Skeletal muscle tissue (tissue), 4 donors: ENCODE measurements around the gene TENT5C. TPM values are rescaled to one million over a fixed set of nuclear protein-coding genes. Genes with fewer than 3 reads are reported as not detected.

Source experiments
- H3K27ac ChIP-seq: one replicate; pipeline ENCODE4 v1.7.0; 2013; ENCODE audit warnings: mild to moderate bottlenecking, low read depth, low read length, inconsistent platforms
- H3K27me3 ChIP-seq, 3 donors: one replicate each; pipeline ENCODE4 v1.7.0; 2013; ENCODE audit warnings: low read length in 3 of 3; ENCODE audit not compliant: control insufficient read depth in 3 of 3, insufficient read depth in 3 of 3
- H3K36me3 ChIP-seq, 3 donors: one replicate each; pipeline ENCODE4 v1.7.0; 2013; ENCODE audit warnings: low read length in 3 of 3; ENCODE audit not compliant: control insufficient read depth in 3 of 3, insufficient read depth in 3 of 3
- H3K4me1 ChIP-seq, 3 donors: one replicate each; pipeline ENCODE4 v1.7.0; 2013; ENCODE audit warnings: low read length in 3 of 3, mild to moderate bottlenecking in 3 of 3; ENCODE audit not compliant: control insufficient read depth in 3 of 3, insufficient read depth in 3 of 3
- H3K4me3 ChIP-seq, 3 donors: one replicate each; pipeline ENCODE4 v1.7.0; 2013; ENCODE audit warnings: low read length in 3 of 3
- H3K9ac ChIP-seq, 3 donors: one replicate each; pipeline ENCODE4 v1.7.0; 2013; ENCODE audit warnings: low read length in 3 of 3, mild to moderate bottlenecking in 3 of 3, moderate library complexity in 2 of 3, low read depth in 1 of 3
- H3K9me3 ChIP-seq, 3 donors: one replicate each; pipeline ENCODE4 v1.7.0; 2013; ENCODE audit warnings: low read length in 3 of 3; ENCODE audit not compliant: control insufficient read depth in 3 of 3
- total RNA-seq: library from RNA; depleted of rRNA; stranded (reverse); fragments of >200 nt; gene quantifications from one replicate; pipeline ENCODE4 v1.2.3, GENCODE V29; 2014
- donor health status: Osteomylitis.

The TENT5C gene
- total RNA-seq, 1 donor from 2014 or later: 48.0 TPM

- Histone ChIP-seq H3K9me3 (no peaks in the 10 kb centered on the region), H3K9ac (peak overlapping the region in 2 of 3 donors; percentile 16 to 41), H3K27ac (peak overlapping the region; percentile 26), H3K27me3 (no peaks in the 10 kb centered on the region), H3K36me3 (no peaks in the 10 kb centered on the region), H3K4me1 (peaks cover 37 to 52% (median 44%) of the 10 kb centered on the region in 3 donors), H3K4me3 (peak overlapping the region in 1 of 3 donors; percentile 25)
Measured at GRCh38 chr1:117632269-117633067, 26.6 kb downstream of the TENT5C start.

- Histone ChIP-seq H3K4me1 (peaks cover 37 to 50% (median 40%) of the 10 kb centered on the region in 3 donors), H3K4me3 (peak overlapping the region in 2 of 3 donors; percentile 45 to 47), H3K36me3 (no peaks in the 10 kb centered on the region), H3K27ac (peak overlapping the region; percentile 26), H3K9ac (peak overlapping the region in 2 of 3 donors; percentile 16 to 41), H3K27me3 (no peaks in the 10 kb centered on the region), H3K9me3 (no peaks in the 10 kb centered on the region)
Measured at GRCh38 chr1:117633068-117633345, 27.2 kb downstream of the TENT5C start.

GRCh38 chr1:117633423-117633822 lies 27.6 kb downstream of the TENT5C start:
- Histone ChIP-seq H3K4me3 (peak overlapping the region in 2 of 3 donors; percentile 45 to 47), H3K27ac (peak overlapping the region; percentile 26), H3K27me3 (no peaks in the 10 kb centered on the region), H3K9me3 (no peaks in the 10 kb centered on the region), H3K36me3 (no peaks in the 10 kb centered on the region), H3K9ac (peak overlapping the region in 1 of 3 donors; percentile 41), H3K4me1 (peaks cover 35 to 50% (median 40%) of the 10 kb centered on the region in 3 donors)

GRCh38 chr1:117633936-117634335 lies 28.1 kb downstream of the TENT5C start:
- no peak overlapping the region for H3K27ac ChIP-seq

GRCh38 chr1:117634631-117635030 lies 28.8 kb downstream of the TENT5C start:
- no peak overlapping the region for H3K9ac ChIP-seq
- H3K9me3 ChIP-seq: no peaks in the 10 kb centered on the region
- no peaks in the 10 kb centered on the region for H3K36me3 ChIP-seq
- no peak overlapping the region for H3K27ac ChIP-seq
- peaks cover 35 to 45% (median 40%) of the 10 kb centered on the region in 3 donors for H3K4me1 ChIP-seq
- H3K4me3 ChIP-seq: no peak overlapping the region
- H3K27me3 ChIP-seq: no peaks in the 10 kb centered on the region

More at GRCh38 chr1:117633936-117634335, 28.1 kb downstream of the TENT5C start:
- Histone ChIP-seq H3K4me3 (no peak overlapping the region), H3K36me3 (no peaks in the 10 kb centered on the region), H3K4me1 (peaks cover 35 to 48% (median 40%) of the 10 kb centered on the region in 3 donors), H3K9me3 (no peaks in the 10 kb centered on the region), H3K27me3 (no peaks in the 10 kb centered on the region), H3K9ac (peak overlapping the region in 1 of 3 donors; percentile 45)

GRCh38 chr1:117635805-117636204 lies 30.0 kb downstream of the TENT5C start:
- Histone ChIP-seq H3K9me3 (no peaks in the 10 kb centered on the region), H3K4me1 (peaks cover 33 to 40% (median 34%) of the 10 kb centered on the region in 3 donors), H3K36me3 (no peaks in the 10 kb centered on the region), H3K4me3 (no peak overlapping the region), H3K27me3 (no peaks in the 10 kb centered on the region), H3K27ac (no peak overlapping the region), H3K9ac (no peak overlapping the region)

GRCh38 chr1:117636637-117637425 lies 31.0 kb downstream of the TENT5C start:
- H3K9me3 ChIP-seq: no peaks in the 10 kb centered on the region

GRCh38 chr1:117638141-117638540 lies 32.3 kb downstream of the TENT5C start:
- no peaks in the 10 kb centered on the region for H3K36me3 ChIP-seq
- H3K4me1 ChIP-seq: peaks cover 10 to 16% (median 13%) of the 10 kb centered on the region in 3 donors
- no peak overlapping the region for H3K9ac ChIP-seq
- H3K27ac ChIP-seq: no peak overlapping the region
- H3K9me3 ChIP-seq: no peaks in the 10 kb centered on the region
- H3K27me3 ChIP-seq: no peaks in the 10 kb centered on the region
- no peak overlapping the region for H3K4me3 ChIP-seq

More at GRCh38 chr1:117636637-117637425, 31.0 kb downstream of the TENT5C start:
- Histone ChIP-seq H3K36me3 (no peaks in the 10 kb centered on the region), H3K27ac (no peak overlapping the region), H3K9ac (no peak overlapping the region), H3K27me3 (no peaks in the 10 kb centered on the region), H3K4me1 (peaks cover 23 to 30% (median 26%) of the 10 kb centered on the region in 3 donors), H3K4me3 (no peak overlapping the region)

GRCh38 chr1:117638759-117639158 lies 32.9 kb downstream of the TENT5C start:
- no peaks in the 10 kb centered on the region for H3K36me3 ChIP-seq
- H3K27ac ChIP-seq: no peak overlapping the region
- H3K4me3 ChIP-seq: no peak overlapping the region
- H3K9me3 ChIP-seq: no peaks in the 10 kb centered on the region
- H3K27me3 ChIP-seq: no peaks in the 10 kb centered on the region
- peaks cover 4 to 10% (median 7%) of the 10 kb centered on the region in 3 donors for H3K4me1 ChIP-seq
- H3K9ac ChIP-seq: no peak overlapping the region

- H3K27me3 ChIP-seq: no peaks in the 10 kb centered on the region
- H3K36me3 ChIP-seq: no peaks in the 10 kb centered on the region
- H3K4me3 ChIP-seq: no peak overlapping the region
- no peak overlapping the region for H3K9ac ChIP-seq
- H3K27ac ChIP-seq: no peak overlapping the region
- H3K9me3 ChIP-seq: no peaks in the 10 kb centered on the region
- peaks cover 0 to 7% (median 0%) of the 10 kb centered on the region in 3 donors for H3K4me1 ChIP-seq
Measured at GRCh38 chr1:117639741-117640140, 33.9 kb downstream of the TENT5C start.
